Spleen (tissue), 7 donors: ENCODE results near the gene GFPT2.

Source experiments
- POLR2A ChIP-seq, 3 donors: fragments of 450-650 bp; IDR thresholded peaks; one replicate each; pipeline ENCODE4 v1.5.1; 2017; ENCODE audit warnings: antibody characterized with exemption in 3 of 3, mild to moderate bottlenecking in 1 of 3
- TF ChIP-seq, protein P1 (sequence below), 11 experiments: fragments of 200-600 bp in 7 of 11; fragments of 450-650 bp in 4 of 11; sonication (generic) in 4 of 11; IDR thresholded peaks in 8 of 11; conservative IDR thresholded peaks in 3 of 11; 1 replicate in 7 of 11; 2 replicates in 4 of 11; pipeline versions ENCODE4 v1.4.0 to v1.8.0; 2016 to 2021; ENCODE audit warnings: antibody characterized with exemption in 11 of 11, inconsistent platforms in 4 of 11, mild to moderate bottlenecking in 1 of 11
- donor health status: DM: no; HTN: no; CAD: no; lungs with moderate emphysema.
- donor health status: DM: no; HTN: no; CAD: no.
- donor health status: DM: no; HTN: no; CAD: no.

DNA sequence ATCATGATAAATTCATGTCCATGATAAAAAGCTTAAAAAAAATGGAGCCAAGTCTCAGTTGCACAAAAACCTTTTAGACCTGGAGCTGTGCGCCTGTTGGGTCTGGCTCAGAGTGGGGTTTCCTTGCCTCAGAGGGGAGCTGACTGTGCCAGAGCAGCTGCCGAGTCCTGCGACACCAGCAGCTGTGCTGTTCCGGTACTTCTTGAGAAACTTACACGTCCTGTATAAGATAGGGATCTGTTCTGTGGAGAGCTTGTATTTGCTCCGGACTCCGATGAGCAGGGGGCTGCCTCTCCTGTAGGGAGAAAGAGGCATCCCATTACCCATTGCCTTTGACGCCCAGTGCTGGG lies 28.6 kb downstream of the GFPT2 start:
- TF ChIP-seq, protein P1, sequence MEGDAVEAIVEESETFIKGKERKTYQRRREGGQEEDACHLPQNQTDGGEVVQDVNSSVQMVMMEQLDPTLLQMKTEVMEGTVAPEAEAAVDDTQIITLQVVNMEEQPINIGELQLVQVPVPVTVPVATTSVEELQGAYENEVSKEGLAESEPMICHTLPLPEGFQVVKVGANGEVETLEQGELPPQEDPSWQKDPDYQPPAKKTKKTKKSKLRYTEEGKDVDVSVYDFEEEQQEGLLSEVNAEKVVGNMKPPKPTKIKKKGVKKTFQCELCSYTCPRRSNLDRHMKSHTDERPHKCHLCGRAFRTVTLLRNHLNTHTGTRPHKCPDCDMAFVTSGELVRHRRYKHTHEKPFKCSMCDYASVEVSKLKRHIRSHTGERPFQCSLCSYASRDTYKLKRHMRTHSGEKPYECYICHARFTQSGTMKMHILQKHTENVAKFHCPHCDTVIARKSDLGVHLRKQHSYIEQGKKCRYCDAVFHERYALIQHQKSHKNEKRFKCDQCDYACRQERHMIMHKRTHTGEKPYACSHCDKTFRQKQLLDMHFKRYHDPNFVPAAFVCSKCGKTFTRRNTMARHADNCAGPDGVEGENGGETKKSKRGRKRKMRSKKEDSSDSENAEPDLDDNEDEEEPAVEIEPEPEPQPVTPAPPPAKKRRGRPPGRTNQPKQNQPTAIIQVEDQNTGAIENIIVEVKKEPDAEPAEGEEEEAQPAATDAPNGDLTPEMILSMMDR (IDR thresholded peaks at IDR 0.05 in 8 of 11, conservative IDR thresholded peaks at IDR 0.05 in 3 of 11), result no peak
- TF ChIP-seq POLR2A (IDR thresholded peaks at IDR 0.05), result no peak
